ENCODE measurements around the gene PDP2.
A peak's percentile ranks its signal among the peaks of the same experiment; 100 is the strongest.

The PDP2 gene, protein sequence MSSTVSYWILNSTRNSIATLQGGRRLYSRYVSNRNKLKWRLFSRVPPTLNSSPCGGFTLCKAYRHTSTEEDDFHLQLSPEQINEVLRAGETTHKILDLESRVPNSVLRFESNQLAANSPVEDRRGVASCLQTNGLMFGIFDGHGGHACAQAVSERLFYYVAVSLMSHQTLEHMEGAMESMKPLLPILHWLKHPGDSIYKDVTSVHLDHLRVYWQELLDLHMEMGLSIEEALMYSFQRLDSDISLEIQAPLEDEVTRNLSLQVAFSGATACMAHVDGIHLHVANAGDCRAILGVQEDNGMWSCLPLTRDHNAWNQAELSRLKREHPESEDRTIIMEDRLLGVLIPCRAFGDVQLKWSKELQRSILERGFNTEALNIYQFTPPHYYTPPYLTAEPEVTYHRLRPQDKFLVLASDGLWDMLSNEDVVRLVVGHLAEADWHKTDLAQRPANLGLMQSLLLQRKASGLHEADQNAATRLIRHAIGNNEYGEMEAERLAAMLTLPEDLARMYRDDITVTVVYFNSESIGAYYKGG

DNA sequence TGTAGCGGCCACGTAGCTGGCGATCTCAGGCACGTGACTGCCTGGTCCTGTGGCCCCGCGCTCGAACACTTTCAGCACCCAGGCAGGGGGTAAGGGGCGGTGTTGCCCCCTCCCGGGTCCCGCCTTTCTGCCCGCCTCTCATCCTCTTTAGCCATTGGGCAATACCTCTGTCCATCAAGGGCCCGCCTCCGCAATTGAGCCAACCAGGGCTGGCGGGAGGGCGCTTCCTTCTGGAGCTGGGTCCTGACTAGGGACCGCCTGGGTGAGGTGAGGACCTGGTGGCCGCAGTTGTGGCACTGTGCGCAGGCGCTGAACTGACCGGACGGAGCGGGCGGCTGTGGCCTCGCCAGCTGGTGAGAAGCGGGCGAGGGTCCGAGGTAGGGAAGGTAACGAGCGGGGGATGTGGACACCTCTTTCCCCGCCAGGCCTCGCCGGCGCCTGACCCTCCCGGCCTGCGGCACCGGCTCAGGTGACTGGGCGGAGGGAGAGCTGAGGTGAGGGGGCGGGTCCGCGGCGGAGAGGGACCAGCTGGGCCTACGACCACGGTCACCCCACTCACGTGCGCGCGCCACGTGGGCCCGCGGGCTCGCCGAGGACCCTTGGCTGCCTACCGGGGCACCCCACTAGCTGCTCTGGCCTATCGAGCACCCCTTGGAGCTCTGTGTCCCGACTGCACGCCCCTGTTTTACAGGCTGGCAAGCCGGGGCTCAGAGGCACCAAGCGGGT, at the start of gene PDP2:
Gene PDP2, plus strand, starts transcription at position 228 of the 726 bp plus-strand sequence. CDS start 3,770 bp downstream, outside the sequence.
- peak; percentile 67 for DNase-seq (ENCODE audit: low read depth)

DNA sequence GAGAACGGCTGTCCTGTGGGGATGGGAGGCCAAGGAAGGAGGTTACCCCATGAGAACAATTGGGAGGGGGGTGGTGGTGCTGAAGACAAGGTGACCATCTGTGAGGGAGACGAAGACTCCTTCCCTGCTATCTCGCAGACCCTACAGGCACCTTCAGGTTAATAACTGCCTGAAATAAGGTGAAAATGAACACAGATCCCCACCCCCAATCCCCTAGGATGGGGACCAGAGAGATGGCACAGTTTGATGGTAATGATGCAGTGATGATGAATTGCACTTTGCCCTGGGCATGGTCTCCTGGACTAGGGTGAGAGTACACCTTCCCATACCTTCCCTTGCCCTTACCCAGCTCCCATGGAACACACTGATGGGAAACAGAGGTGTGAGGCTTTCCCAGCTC, 48.1 kb upstream of the PDP2 start:
- DNase-seq (ENCODE audit: low read depth): no peak

DNA sequence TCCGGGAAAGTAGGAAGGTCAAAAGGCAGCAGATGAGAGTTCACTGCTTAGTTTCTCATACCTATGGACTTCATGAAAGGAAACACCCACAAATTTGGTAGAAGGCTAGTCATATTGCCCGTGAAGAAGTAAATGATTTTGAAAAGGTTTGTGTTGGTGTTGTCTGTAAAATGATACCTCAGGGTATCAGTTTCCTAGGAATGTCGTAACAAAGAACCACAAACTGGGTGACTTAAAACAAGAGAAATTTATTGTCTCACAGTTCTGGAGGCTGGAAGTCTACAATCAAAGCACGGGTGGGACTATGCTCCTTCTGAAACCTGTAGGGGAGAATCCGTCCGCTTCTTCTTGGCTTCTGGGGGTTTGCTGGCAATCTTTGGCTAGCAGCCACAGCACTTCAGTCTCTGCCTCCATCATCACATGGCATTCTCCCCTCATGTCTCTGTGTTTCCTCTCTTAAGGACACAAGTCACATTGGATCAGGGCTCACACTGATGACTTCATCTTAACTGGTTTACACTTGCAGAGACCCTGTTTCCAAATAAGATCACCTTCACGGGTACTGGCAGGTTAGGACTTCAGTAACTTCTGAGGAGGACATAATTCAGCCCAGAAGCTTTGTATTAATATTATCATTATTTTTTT, 47.5 kb upstream of the PDP2 start:
- DNase-seq (ENCODE audit: low read depth): no peak

DNA sequence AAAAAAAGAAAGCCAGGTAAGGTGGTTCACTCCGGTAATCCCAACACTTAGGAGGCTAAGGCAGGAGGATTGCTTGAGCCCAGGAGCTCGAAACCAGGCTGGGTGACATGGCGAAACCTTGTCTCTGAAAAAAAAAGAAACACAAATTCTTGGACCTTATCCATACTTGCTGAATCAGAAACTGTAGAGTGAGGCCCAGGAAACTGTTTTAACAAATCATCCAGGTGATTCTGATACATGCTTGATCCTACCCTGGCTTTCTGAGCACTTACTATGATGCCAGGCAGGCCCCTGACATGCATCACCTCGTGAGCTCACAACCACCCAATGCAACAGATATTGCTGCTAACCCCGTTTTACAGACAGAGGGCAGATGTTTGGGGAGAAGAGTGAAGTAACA, 45.6 kb upstream of the PDP2 start:
- DNase-seq (ENCODE audit: low read depth): no peak

DNA sequence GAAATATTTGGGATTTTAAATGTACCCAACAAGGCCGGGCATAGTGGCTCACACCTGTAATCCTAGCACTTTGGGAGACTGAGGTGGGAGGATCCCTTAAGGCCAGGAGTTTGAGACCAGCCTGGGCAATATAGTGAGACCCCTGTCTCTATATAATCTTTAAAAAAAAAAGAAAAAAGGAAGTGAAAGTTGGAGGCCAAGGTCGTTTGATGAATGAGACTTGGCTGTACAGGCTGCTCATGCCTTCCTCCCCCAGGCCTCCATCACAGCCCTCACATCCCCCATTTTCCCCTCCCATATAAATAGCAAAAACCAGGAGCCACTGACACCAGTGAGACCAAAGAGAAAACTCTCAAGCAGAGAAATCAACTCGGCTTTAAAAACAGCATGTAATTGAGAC, 39.4 kb upstream of the PDP2 start:
- no peak for DNase-seq (ENCODE audit: low read depth)

DNA sequence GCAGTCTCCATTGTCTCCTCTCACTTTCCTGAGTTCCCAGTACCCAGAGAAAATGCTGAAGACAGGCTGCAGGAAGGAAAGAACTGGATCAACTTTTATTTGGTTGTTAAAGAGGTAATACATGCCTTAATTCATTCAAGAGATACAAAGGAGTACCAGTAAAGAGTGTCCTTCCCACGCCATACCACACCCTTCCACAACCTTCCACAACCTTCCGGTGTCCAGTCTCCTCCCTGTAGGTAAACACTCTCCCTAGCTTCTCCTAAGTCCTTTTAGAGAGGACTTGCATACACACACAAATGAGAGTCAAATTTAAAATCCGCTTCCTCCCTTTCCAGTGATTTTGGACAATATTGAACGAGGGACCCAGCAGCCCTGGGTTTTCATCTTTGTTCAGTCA, 38.9 kb upstream of the PDP2 start:
- no peak for DNase-seq (ENCODE audit: low read depth)

GRCh38 chr16:66842765-66843164, 37.5 kb upstream of the PDP2 start:
- DNase-seq (ENCODE audit: low read depth): no peak

GRCh38 chr16:66843191-66843590, 37.1 kb upstream of the PDP2 start:
- DNase-seq (ENCODE audit: low read depth): no peak

DNA sequence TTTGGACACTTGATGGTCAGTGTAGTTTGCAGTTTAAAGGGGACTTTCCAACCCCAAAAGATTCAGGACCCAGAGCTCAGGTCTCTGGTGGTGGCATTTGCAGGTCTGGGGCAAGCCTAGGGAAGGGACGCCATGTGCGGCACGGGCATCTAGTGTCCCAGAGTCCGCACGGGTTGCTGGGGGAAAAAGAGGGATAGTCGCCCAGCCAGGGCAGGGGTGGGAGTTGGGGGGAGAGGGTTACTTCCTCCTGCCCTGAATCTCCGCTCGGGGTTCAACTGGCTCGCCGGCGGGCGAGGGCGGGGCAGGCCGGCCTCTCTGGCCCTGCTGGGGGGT, 36.3 kb upstream of the PDP2 start:
- no peak for DNase-seq (ENCODE audit: low read depth)

DNA sequence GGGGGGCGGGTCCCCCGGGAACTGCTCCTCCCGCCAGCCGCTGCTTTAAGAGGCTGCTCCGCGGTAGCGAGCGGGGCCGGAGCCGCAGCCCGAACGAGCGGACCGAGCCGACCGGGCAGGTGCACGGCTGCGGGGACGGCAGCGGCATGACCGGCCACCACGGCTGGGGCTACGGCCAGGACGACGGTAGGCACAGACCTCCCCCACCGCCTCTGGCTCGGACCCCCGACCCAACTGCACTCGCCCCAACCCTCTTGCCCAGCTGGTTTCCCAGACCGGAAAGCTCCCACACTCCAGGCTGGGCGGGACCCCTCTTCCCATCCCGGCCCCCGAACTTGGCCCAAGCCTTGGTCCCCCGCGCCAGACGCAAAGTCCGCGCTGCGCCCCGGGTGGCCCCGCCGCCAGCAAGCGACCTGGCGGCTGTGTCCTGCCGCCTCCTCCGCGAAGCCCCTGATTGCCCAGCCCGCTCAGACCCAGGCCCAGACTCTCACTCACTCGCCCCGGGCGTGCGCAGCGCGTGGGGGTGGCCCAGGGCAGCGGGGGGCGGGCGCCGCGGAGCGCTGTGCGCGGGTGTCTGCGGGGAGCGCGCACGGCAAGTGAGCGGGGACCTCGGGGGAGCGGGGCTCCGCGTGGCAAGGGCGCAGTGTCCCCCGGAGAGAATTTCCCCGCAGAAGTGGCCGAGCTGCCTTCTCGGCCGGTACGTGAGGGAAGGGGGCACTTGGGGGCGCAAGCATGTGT, 35.8 kb upstream of the PDP2 start, which contains the start of gene CA7:
Gene CA7, plus strand, starts transcription at position 73 of the 738 bp plus-strand sequence. Its CDS starts 74 bp downstream, at position 147.
- no peak for DNase-seq (ENCODE audit: low read depth)

- DNase-seq (ENCODE audit: low read depth): no peak
These were observed 35.3 kb upstream of the PDP2 start for GRCh38 chr16:66845080-66845410.

- no peak for DNase-seq (ENCODE audit: low read depth)
These were observed 34.5 kb upstream of the PDP2 start for GRCh38 chr16:66845791-66846221.

DNA sequence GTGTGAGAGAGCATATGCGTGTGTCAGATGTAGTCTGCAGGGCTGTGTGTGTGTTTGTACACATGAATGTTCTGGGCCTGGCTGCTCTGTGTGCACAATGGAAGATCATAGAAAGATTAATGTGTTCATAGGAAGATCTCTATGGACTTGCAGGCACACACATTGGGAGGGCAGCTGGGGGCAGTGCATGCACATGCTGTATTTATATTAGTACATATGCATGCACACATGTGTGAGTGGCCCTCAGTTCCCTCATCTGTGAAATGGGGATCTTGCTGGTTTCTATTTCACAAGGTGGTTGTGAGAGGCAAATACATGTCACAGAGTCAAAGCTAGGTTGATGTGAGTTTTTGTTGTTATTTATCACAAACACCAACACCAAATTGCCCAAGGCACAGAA, 34.0 kb upstream of the PDP2 start:
- no peak for DNase-seq (ENCODE audit: low read depth)

- no peak for DNase-seq (ENCODE audit: low read depth)
These were observed 33.5 kb upstream of the PDP2 start for GRCh38 chr16:66846831-66847230.

DNA sequence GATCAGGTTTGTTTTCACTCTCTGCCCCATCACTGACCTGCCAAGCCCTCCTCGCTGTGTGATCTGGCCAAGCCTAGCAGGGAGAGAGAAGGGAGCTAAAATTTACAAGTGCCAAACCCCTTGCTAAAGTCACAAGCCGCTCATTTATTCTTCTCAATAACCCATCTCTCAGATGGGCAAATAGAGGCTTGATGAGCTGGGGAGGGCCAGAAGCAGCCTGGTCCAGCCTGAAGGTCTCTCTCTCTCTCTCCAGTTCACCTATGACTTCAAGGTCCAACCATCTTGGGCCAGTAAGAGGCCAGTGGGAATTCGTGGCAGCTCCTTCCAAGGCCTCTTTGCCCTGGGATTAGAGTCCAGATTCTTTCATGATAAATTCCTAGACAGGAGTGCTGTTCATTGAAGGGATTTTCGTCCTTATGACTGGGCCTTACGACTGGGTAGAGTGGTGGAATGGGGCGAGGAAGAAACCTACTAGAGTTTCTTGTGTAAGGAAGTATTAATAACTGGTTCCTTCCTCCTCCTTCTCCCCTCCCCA, 32.7 kb upstream of the PDP2 start:
- DNase-seq (ENCODE audit: low read depth): no peak

DNA sequence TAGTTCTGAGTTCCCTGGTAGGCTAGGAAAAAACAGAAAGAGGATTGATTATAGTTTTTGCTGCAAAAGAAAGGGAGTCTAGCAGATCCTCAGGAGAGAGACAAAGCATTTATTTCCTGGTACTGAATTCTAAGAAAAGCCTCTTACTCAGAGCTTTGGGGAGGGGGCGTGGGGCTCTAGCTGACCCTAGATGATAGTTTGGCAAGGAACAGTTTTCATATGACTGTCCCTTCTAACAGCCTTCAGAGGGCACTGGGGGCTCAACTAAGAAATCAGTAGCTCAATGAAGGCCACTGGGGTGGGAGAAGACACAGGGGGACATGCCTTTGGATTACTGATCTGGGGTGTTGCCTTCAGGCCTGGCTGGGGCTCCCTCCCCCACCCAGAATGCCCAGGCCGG, 32.1 kb upstream of the PDP2 start:
- no peak for DNase-seq (ENCODE audit: low read depth)

DNA sequence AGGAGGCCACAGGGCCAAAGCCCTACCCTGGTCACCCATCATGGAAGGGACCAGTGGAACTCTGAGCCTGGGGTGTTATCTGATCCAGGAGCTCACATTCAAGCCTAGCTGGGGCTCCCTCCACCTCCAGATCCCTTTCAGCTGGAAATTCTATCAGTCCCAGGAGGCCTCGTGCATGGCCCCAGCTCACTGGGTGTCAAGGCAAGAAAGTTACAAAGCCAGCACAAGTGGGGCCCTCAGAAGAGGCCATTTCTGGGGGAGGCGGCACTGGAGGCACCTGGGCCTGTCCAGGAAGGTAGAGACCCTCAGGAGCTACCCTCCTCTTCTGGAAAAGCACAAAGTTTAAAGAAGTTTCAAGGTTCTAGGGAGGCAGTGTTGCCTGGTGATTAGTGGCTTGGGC, 31.3 kb upstream of the PDP2 start:
- no peak for DNase-seq (ENCODE audit: low read depth)

DNA sequence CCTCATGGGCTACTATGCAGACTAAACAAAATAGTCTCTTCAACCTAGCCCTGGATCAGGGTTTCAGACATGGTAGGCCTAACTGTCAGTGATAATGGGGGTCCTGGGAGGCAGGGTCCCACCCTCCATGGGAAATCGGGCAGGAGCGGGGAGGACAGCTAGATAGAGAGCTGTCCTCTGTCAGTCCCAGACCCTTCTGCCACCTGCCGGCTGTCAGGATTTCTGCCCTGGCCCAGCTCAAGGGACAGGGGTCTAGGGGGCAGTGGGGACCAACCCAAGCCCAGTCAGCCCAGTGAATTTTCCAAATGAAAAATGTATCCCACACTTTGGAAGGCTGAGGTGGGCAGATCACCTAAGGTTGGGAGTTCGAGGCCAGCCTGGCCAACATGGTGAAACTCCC, 30.8 kb upstream of the PDP2 start:
- no peak for DNase-seq (ENCODE audit: low read depth)

DNA sequence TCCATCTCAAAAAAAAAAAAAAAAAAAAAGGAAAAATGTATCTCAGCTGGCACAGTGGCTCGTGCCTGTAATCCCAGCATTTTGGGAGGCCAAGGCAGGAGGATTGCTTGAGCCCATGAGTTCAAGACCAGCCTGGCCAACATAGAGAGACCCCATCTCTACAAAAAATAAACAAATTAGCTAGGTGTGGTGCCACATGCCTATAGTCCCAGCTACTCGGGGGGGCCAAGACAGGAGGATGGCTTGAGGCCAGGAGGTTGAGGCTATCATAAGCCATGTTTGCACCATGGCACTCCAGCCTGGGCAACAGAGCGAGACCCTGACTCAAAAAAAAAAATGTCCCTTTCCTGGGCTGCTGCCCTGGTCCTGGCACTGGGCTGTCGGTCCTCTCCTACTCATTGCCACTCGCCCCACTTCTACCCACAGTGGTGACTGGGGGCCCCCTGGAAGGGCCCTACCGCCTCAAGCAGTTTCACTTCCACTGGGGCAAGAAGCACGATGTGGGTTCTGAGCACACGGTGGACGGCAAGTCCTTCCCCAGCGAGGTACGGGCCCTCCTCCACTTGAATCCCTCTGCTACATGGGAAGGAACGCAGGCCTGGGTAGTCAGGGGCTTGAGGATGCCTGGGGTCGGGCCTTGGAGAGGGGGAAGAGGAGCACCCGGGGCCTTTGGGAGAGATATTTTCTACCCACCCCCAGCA, 30.1 kb upstream of the PDP2 start:
- no peak for DNase-seq (ENCODE audit: low read depth)

DNA sequence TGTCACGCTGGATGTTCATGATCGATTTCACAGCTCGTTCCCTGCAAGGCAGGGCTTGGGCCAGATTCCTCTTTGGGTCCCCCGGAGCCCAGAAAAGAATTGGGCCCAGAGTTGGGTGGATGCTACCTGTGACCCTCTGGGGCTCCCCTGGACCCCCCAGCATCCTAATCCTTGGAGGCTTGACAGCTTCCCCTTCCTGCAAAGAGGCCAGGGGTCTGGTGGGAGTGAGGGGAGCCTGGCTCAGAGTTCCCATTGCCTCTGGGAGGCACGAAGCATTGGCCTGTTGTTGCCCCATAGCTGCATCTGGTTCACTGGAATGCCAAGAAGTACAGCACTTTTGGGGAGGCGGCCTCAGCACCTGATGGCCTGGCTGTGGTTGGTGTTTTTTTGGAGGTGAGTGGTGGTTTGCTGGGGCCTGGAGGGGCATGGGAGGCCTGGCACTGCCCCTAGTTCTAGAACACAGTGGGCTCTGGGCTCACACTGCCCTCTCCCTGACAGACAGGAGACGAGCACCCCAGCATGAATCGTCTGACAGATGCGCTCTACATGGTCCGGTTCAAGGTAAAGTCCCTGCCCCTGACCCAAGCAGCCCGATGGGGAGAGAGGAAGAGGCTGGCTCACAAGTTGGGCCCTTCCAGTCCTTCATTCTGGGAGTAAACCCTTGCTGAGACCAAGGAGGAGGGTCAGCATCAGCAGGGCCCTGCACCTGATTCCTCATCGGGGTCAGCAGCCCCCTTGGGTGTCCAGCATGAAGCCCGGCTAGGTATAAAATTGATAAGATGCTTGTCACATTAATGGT, 28.9 kb upstream of the PDP2 start:
- no peak for DNase-seq (ENCODE audit: low read depth)
